GM19455 (cell line): ENCODE results near the gene MAP7.
"Not testable (repeated sequence)": the region's sequence is repeated elsewhere in the genome, so short reads cannot be mapped to it uniquely, and the experiment has no call there.

Source experiments
- ATAC-seq: cut with Tn5 transposase; IDR thresholded peaks from one replicate; pipeline ENCODE4 v1.9.1; 2021; ENCODE audit not compliant: unreplicated experiment

The MAP7 gene

GRCh38 chr6:136510299-136510698 is 39.9 kb downstream of the MAP7 start:
- no peak for ATAC-seq

- no peak for ATAC-seq
These were observed 41.4 kb downstream of the MAP7 start for GRCh38 chr6:136508725-136509392.

GRCh38 chr6:136506124-136506799 is 44.0 kb downstream of the MAP7 start:
- no peak for ATAC-seq

GRCh38 chr6:136503303-136504029 is 46.8 kb downstream of the MAP7 start:
- ATAC-seq = no peak

- ATAC-seq = no peak
These were observed 47.4 kb downstream of the MAP7 start for GRCh38 chr6:136502786-136503185.

- no peak for ATAC-seq
These were observed 48.7 kb downstream of the MAP7 start for GRCh38 chr6:136501514-136501913.

GRCh38 chr6:136501096-136501495 is 49.1 kb downstream of the MAP7 start:
- ATAC-seq = no peak

GRCh38 chr6:136500414-136500813 is 49.8 kb downstream of the MAP7 start:
- no peak for ATAC-seq

- ATAC-seq = no peak
These were observed 50.9 kb downstream of the MAP7 start for GRCh38 chr6:136499370-136499769.

- not testable (repeated sequence) for ATAC-seq
These were observed 53.8 kb downstream of the MAP7 start for GRCh38 chr6:136496449-136496848.

GRCh38 chr6:136494710-136495109 is 55.5 kb downstream of the MAP7 start:
- no peak for ATAC-seq

GRCh38 chr6:136494059-136494458 is 56.2 kb downstream of the MAP7 start:
- no peak for ATAC-seq

- ATAC-seq = no peak
These were observed 57.8 kb downstream of the MAP7 start for GRCh38 chr6:136492409-136492808.

GRCh38 chr6:136491754-136492153 is 58.5 kb downstream of the MAP7 start:
- no peak for ATAC-seq

GRCh38 chr6:136491251-136491650 is 59.0 kb downstream of the MAP7 start:
- ATAC-seq = no peak

- not testable (repeated sequence) for ATAC-seq
These were observed 60.6 kb downstream of the MAP7 start for GRCh38 chr6:136489689-136490033.

GRCh38 chr6:136487759-136488425 is 62.3 kb downstream of the MAP7 start:
- ATAC-seq = no peak

GRCh38 chr6:136486357-136486756 is 63.9 kb downstream of the MAP7 start:
- no peak for ATAC-seq

GRCh38 chr6:136483906-136484305 is 66.3 kb downstream of the MAP7 start:
- no peak for ATAC-seq

GRCh38 chr6:136483005-136483404 is 67.2 kb downstream of the MAP7 start:
- ATAC-seq = not testable (repeated sequence)

GRCh38 chr6:136477548-136477947 is 72.7 kb downstream of the MAP7 start:
- no peak for ATAC-seq

- no peak for ATAC-seq
These were observed 74.5 kb downstream of the MAP7 start for GRCh38 chr6:136475686-136476085.
